ENCODE results near the gene IMPDH2.
A peak's percentile ranks its signal among the peaks of the same experiment; 100 is the strongest.

Gene IMPDH2

DNA sequence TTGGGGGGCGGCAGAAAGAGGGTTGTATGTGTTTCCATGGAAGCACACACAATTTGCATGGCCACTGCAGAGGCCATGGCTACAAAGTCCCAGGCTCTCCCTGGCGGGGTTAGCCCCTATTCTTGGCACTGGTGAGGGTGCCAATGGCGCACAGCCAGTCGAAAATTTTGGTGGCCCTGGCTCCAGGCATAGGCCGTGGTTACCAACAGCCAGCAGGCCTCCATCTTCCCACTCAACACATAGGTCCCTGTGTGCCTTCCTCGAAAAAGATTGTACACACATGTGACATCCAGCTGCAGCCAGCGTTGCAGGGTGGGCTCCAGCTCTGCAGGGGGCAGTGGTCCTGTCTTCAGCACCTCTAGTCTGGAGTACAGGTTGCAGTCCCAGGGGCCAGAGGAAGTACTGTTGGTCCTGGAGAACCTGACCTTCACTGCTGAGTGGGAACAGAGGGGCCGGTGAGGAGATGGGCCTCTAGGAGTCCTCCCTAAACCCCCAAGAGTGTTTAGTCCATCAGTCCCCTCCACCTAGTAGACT lies 32.0 kb downstream of the IMPDH2 start:
- H3K4me3 ChIP-seq, result no peak overlapping the region
- no peak overlapping the region for H3K9ac ChIP-seq (ENCODE audit: insufficient read length)
- H3K9me3 ChIP-seq (ENCODE audit: low read depth, low read length), result no peaks in the 10 kb centered on the region
- DNase-seq (ENCODE audit: low read depth, low spot score), result no peak
- no peaks in the 10 kb centered on the region for H3K36me3 ChIP-seq (ENCODE audit: insufficient read depth, low read length)
- H3K27ac ChIP-seq, result no peak overlapping the region
- TF ChIP-seq FOXP2 (optimal IDR thresholded peaks at IDR 0.05; ENCODE audit: control extremely low read depth, extremely low read length, insufficient read depth) (no peak), POLR2AphosphoS5 (IDR thresholded peaks at IDR 0.05; ENCODE audit: borderline replicate concordance, low read depth, low read length) (no peak), EZH2 (IDR thresholded peaks at IDR 0.05) (no peak)

DNA sequence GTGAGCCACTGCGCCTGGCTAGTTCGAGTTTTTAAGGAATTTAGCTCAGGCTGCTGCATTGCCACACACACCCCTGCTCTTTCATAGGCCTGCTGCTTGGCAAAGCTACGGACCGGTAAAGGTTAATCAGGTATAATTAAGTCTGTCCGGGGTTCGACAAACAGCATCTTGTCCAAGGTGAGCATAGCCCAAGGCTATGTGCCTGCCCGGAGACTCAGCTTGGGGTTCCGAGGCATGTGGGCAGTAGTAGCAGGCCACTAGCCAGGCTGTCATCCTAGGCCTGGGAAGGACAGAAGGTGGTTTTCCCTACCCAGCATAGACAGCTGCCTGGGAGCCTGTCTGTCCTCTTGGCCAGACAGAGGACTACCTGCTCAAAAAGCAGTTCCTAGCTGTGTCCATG lies 32.6 kb downstream of the IMPDH2 start:
- DNase-seq (ENCODE audit: low read depth, low spot score), result no peak
- Histone ChIP-seq H3K27ac (no peak overlapping the region), H3K4me3 (no peak overlapping the region), H3K9me3 (ENCODE audit: low read depth, low read length) (no peaks in the 10 kb centered on the region), H3K9ac (ENCODE audit: insufficient read length) (no peak overlapping the region), H3K36me3 (ENCODE audit: insufficient read depth, low read length) (no peaks in the 10 kb centered on the region)
- TF ChIP-seq EZH2 (IDR thresholded peaks at IDR 0.05), result no peak
- no peak for TF ChIP-seq FOXP2 (optimal IDR thresholded peaks at IDR 0.05; ENCODE audit: control extremely low read depth, extremely low read length, insufficient read depth)
- no peak for TF ChIP-seq POLR2AphosphoS5 (IDR thresholded peaks at IDR 0.05; ENCODE audit: borderline replicate concordance, low read depth, low read length)

- no peak for TF ChIP-seq EZH2 (IDR thresholded peaks at IDR 0.05)
- TF ChIP-seq FOXP2 (optimal IDR thresholded peaks at IDR 0.05; ENCODE audit: control extremely low read depth, extremely low read length, insufficient read depth), result no peak
- no peak for TF ChIP-seq POLR2AphosphoS5 (IDR thresholded peaks at IDR 0.05; ENCODE audit: borderline replicate concordance, low read depth, low read length)
- no peaks in the 10 kb centered on the region for H3K36me3 ChIP-seq (ENCODE audit: insufficient read depth, low read length)
- no peak overlapping the region for H3K4me3 ChIP-seq
- H3K9me3 ChIP-seq (ENCODE audit: low read depth, low read length), result no peaks in the 10 kb centered on the region
- no peak overlapping the region for H3K27ac ChIP-seq
- no peak overlapping the region for H3K9ac ChIP-seq (ENCODE audit: insufficient read length)
- DNase-seq (ENCODE audit: low read depth, low spot score), result no peak
Measured at GRCh38 chr3:48993834-48994233, 35.4 kb downstream of the IMPDH2 start.

- no peak overlapping the region for H3K9ac ChIP-seq (ENCODE audit: insufficient read length)
- DNase-seq (ENCODE audit: low read depth, low spot score), result no peak
- H3K36me3 ChIP-seq (ENCODE audit: insufficient read depth, low read length), result no peaks in the 10 kb centered on the region
- no peak overlapping the region for H3K27ac ChIP-seq
- TF ChIP-seq POLR2AphosphoS5 (IDR thresholded peaks at IDR 0.05; ENCODE audit: borderline replicate concordance, low read depth, low read length) (no peak), EZH2 (IDR thresholded peaks at IDR 0.05) (no peak), FOXP2 (optimal IDR thresholded peaks at IDR 0.05; ENCODE audit: control extremely low read depth, extremely low read length, insufficient read depth) (no peak)
- H3K9me3 ChIP-seq (ENCODE audit: low read depth, low read length), result no peaks in the 10 kb centered on the region
- no peak overlapping the region for H3K4me3 ChIP-seq
Measured at GRCh38 chr3:48991851-48992545, 37.2 kb downstream of the IMPDH2 start.

GRCh38 chr3:48990636-48991469 lies 38.3 kb downstream of the IMPDH2 start:
- H3K4me3 ChIP-seq, result no peak overlapping the region
- no peak for DNase-seq (ENCODE audit: low read depth, low spot score)
- TF ChIP-seq FOXP2 (optimal IDR thresholded peaks at IDR 0.05; ENCODE audit: control extremely low read depth, extremely low read length, insufficient read depth) (no peak), POLR2AphosphoS5 (IDR thresholded peaks at IDR 0.05; ENCODE audit: borderline replicate concordance, low read depth, low read length) (no peak), EZH2 (IDR thresholded peaks at IDR 0.05) (no peak)
- no peaks in the 10 kb centered on the region for H3K36me3 ChIP-seq (ENCODE audit: insufficient read depth, low read length)
- no peak overlapping the region for H3K9ac ChIP-seq (ENCODE audit: insufficient read length)
- no peak overlapping the region for H3K27ac ChIP-seq
- no peaks in the 10 kb centered on the region for H3K9me3 ChIP-seq (ENCODE audit: low read depth, low read length)

DNA sequence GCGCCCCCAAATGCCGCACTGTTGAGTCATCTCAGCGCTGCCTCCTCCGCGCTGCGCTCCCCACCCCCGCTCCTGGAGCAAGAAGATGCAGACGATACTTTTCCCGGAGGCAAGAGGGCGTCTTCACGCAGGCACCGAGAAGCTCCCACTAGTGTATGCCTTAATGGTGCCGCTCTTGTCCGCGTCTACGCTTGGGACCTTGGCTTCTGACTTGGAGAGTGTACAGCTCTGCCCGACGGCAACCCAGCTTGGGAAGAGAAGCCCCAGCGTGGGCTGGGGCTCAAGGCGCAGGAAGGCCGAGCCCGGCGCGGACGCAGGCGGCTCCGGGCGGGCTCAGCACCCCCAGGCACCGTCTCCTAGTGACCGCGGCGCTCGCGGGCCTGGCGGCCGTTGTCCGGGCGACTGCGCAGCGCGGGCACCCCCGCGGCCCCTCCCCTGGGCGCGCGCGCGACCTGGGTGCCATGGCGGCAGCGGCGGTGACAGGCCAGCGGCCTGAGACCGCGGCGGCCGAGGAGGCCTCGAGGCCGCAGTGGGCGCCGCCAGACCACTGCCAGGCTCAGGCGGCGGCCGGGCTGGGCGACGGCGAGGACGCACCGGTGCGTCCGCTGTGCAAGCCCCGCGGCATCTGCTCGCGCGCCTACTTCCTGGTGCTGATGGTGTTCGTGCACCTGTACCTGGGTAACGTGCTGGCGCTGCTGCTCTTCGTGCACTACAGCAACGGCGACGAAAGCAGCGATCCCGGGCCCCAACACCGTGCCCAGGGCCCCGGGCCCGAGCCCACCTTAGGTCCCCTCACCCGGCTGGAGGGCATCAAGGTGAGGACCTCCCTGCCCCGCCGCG lies 39.2 kb downstream of the IMPDH2 start, which contains the start of gene P4HTM:
TSS of gene P4HTM (plus strand) at position 446 of the 840 bp plus-strand sequence. CDS start at position 462, 16 bp downstream.
- Histone ChIP-seq H3K9ac (ENCODE audit: insufficient read length) (no peak within 1 kb of the TSS), H3K9me3 (ENCODE audit: low read depth, low read length) (no peaks in the 10 kb centered on the region), H3K36me3 (ENCODE audit: insufficient read depth, low read length) (no peaks in the 10 kb centered on the region), H3K4me3 (peak within 1 kb of the TSS; percentile 30; the same call in 1 of the 2 replicates), H3K27ac (no peak within 1 kb of the TSS)
- TF ChIP-seq FOXP2 (optimal IDR thresholded peaks at IDR 0.05; ENCODE audit: control extremely low read depth, extremely low read length, insufficient read depth) (no peak), POLR2AphosphoS5 (IDR thresholded peaks at IDR 0.05; ENCODE audit: borderline replicate concordance, low read depth, low read length) (no peak), EZH2 (IDR thresholded peaks at IDR 0.05) (no peak)
- DNase-seq (ENCODE audit: low read depth, low spot score), result no peak

DNA sequence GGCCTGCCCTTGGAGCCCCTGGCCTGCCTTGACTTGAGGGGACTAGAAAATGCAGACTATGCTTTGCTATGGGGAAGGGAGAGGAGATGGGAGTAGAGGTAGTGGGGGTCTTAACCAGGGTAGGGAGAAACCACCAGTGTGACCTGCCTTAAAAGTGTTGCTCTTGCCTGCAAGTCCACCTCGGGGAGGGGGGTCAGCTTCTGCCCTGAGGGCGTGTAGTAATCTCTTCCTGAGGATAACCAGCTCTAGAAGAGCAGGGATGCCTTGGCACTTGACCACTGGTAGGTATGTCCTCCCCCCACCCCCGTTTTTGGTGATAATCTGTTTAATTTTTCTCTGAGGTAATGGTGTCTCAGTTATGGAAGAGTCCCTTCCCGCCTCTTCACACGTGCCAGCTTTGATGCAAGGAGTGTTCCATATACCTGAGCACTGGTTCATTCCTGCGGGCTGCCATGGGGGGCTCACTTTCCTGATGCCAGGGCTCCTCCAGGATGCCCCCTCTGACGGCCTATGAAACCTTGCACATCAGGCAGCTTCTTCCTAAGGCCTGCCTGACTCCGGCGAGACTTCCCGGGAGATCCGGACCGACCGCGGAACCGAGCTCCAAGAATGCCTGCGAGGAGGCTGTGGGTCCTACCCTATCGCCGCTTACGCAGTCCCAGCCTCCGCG lies 39.9 kb downstream of the IMPDH2 start:
- TF ChIP-seq EZH2 (IDR thresholded peaks at IDR 0.05), result no peak
- TF ChIP-seq POLR2AphosphoS5 (IDR thresholded peaks at IDR 0.05; ENCODE audit: borderline replicate concordance, low read depth, low read length), result peak; percentile 32; the same call in 1 of the 2 replicates

More for the DNA sequence above, 39.9 kb downstream of the IMPDH2 start:
- Histone ChIP-seq H3K9me3 (ENCODE audit: low read depth, low read length) (no peaks in the 10 kb centered on the region), H3K27ac (no peak overlapping the region), H3K4me3 (peak overlapping the region; percentile 30; the same call in 1 of the 2 replicates), H3K9ac (ENCODE audit: insufficient read length) (no peak overlapping the region), H3K36me3 (ENCODE audit: insufficient read depth, low read length) (no peaks in the 10 kb centered on the region)
- no peak for DNase-seq (ENCODE audit: low read depth, low spot score)

Measured in SK-N-MC (cell line).